ENCODE data around the gene MT1HL1. TPM values are rescaled to one million over a fixed set of nuclear protein-coding genes. Genes with fewer than 3 reads are reported as not detected.
A peak's percentile ranks its signal among the peaks of the same experiment; 100 is the strongest.

Gene MT1HL1
- total RNA-seq, 1 donor from 2014 or later, result not detected

GRCh38 chr1:237043846-237044636, 39.8 kb upstream of the MT1HL1 start:
- H3K36me3 ChIP-seq, result no peaks in the 10 kb centered on the region
- H3K27me3 ChIP-seq, result peaks cover 39% of the 10 kb centered on the region
- TF ChIP-seq, protein P1, sequence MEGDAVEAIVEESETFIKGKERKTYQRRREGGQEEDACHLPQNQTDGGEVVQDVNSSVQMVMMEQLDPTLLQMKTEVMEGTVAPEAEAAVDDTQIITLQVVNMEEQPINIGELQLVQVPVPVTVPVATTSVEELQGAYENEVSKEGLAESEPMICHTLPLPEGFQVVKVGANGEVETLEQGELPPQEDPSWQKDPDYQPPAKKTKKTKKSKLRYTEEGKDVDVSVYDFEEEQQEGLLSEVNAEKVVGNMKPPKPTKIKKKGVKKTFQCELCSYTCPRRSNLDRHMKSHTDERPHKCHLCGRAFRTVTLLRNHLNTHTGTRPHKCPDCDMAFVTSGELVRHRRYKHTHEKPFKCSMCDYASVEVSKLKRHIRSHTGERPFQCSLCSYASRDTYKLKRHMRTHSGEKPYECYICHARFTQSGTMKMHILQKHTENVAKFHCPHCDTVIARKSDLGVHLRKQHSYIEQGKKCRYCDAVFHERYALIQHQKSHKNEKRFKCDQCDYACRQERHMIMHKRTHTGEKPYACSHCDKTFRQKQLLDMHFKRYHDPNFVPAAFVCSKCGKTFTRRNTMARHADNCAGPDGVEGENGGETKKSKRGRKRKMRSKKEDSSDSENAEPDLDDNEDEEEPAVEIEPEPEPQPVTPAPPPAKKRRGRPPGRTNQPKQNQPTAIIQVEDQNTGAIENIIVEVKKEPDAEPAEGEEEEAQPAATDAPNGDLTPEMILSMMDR (IDR thresholded peaks at IDR 0.05), result no peak
- DNase-seq (no peak), ATAC-seq (no peak)
- no peaks in the 10 kb centered on the region for H3K9me3 ChIP-seq
- peak overlapping the region; percentile 54 for H3K4me3 ChIP-seq
- peaks cover 8% of the 10 kb centered on the region for H3K4me1 ChIP-seq
- intact Hi-C loops (cut with DNase I), result no loop called here
- H3K27ac ChIP-seq, result no peak overlapping the region

GRCh38 chr1:237042892-237043576, 38.8 kb upstream of the MT1HL1 start:
- ATAC-seq (peak; percentile 51), DNase-seq (peak; percentile 63)
- peaks cover 43% of the 10 kb centered on the region for H3K27me3 ChIP-seq
- TF ChIP-seq, protein P1 (IDR thresholded peaks at IDR 0.05), result no peak
- H3K36me3 ChIP-seq, result no peaks in the 10 kb centered on the region
- H3K9me3 ChIP-seq, result no peaks in the 10 kb centered on the region
- peak overlapping the region; percentile 17 for H3K27ac ChIP-seq
- peaks cover 8% of the 10 kb centered on the region for H3K4me1 ChIP-seq
- peak overlapping the region; percentile 54 for H3K4me3 ChIP-seq
- intact Hi-C loops (cut with DNase I), result no loop called here

- H3K36me3 ChIP-seq, result no peaks in the 10 kb centered on the region
- H3K27me3 ChIP-seq, result peaks cover 43% of the 10 kb centered on the region
- DNase-seq, result no peak
- peaks cover 8% of the 10 kb centered on the region for H3K4me1 ChIP-seq
- peak overlapping the region; percentile 54 for H3K4me3 ChIP-seq
- intact Hi-C loops (cut with DNase I), result no loop called here
- ATAC-seq, result peak; percentile 28
- H3K9me3 ChIP-seq, result no peaks in the 10 kb centered on the region
- peak overlapping the region; percentile 17 for H3K27ac ChIP-seq
- TF ChIP-seq, protein P1 (IDR thresholded peaks at IDR 0.05), result no peak
Observed at GRCh38 chr1:237042526-237042891, 38.3 kb upstream of the MT1HL1 start.

DNA sequence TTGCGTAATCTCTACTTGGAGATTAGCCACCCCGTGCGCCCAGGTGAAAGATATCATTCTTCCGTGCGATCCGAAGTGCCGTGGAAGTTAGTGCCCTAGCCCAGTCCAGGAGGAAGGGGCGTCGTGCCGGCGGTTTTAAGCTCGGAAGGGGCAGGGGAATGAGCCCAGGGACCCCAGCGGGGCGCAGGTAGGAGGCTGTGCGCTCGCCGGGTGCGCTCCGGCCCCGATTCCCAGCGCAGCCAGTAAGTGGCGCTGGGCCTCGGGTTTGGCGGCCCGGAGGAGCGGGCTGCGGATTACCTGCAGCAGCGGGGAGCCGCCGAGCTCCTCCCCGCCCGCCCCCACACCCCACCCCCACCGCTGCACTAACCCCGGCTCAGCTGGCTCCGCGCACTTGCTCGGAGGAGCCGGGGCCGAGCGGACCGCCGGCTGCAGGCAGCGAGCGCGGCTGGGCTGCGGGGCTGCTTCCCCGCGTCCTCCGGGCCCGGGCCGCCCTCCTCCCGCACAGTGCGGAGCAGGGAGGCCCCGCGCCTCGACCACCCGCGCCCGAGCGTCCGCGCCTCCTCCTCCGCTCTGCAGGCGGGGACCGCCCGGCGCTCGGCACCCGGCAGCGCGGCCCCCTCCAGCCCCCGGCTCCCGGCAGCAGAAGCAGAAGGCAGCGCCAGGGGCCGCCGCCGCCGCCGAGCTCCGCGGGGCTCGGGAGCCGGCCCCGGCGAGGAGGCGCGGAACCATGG, 37.7 kb upstream of the MT1HL1 start, which contains the start of gene RYR2:
Gene RYR2, plus strand, starts transcription at position 390 of the 731 bp plus-strand sequence. Its CDS starts 338 bp downstream, at position 728.
- ATAC-seq, result peak; percentile 72
- H3K9me3 ChIP-seq, result no peaks in the 10 kb centered on the region
- no peak for DNase-seq
- TF ChIP-seq, protein P1 (IDR thresholded peaks at IDR 0.05), result peak; percentile 54
- intact Hi-C loops (cut with DNase I), result no loop called here
- H3K4me1 ChIP-seq, result peaks cover 8% of the 10 kb centered on the region
- H3K36me3 ChIP-seq, result no peaks in the 10 kb centered on the region
- peak within 1 kb of the TSS; percentile 54 for H3K4me3 ChIP-seq
- peak within 1 kb of the TSS; percentile 17 for H3K27ac ChIP-seq
- H3K27me3 ChIP-seq, result peaks cover 43% of the 10 kb centered on the region

DNA sequence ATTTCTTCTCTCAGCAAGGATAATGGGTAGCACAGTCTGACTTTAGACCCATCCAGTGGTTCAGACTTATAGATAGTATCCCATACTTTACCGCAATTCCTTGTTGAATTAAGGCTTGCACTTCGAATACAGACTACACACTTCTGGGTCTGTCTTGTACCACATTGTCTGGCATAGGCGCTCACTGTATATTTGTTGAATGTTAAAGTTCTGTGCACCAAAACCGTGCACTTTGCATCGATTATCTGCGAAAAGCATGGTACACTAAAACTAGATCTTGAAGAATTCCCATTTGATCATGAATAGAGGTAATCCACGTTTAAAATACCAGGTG, 37.2 kb upstream of the MT1HL1 start:
- DNase-seq, result no peak
- H3K27ac ChIP-seq, result no peak overlapping the region
- intact Hi-C loops (cut with DNase I), result no loop called here
- no peaks in the 10 kb centered on the region for H3K36me3 ChIP-seq
- no peaks in the 10 kb centered on the region for H3K9me3 ChIP-seq
- H3K4me1 ChIP-seq, result peaks cover 8% of the 10 kb centered on the region
- no peak for ATAC-seq
- peak overlapping the region; percentile 54 for H3K4me3 ChIP-seq
- TF ChIP-seq, protein P1 (IDR thresholded peaks at IDR 0.05), result no peak
- H3K27me3 ChIP-seq, result peaks cover 43% of the 10 kb centered on the region

All from upper lobe of right lung (tissue), 1 donor.